Tibial nerve (tissue), 4 donors: ENCODE results near the gene TPRG1L. TPM values are rescaled to one million over a fixed set of nuclear protein-coding genes. Genes with fewer than 3 reads are reported as not detected.

Source experiments
- DNase-seq, 2 donors: peaks; one replicate each; pipeline ENCODE4 v3.0.0-alpha.2; 2019; ENCODE audit warnings: low spot score in 2 of 2
- H3K27ac ChIP-seq, 4 donors: fragments of 200-600 bp; sonication (generic) in 3 of 4; one replicate each; pipeline ENCODE4 v1.5.1; 2017 to 2019; ENCODE audit warnings: mild to moderate bottlenecking in 1 of 4
- H3K27me3 ChIP-seq, 2 donors: fragments of 200-600 bp; sonication (generic) in 1 of 2; one replicate each; pipeline versions ENCODE4 v1.5.1 to v1.6.0; 2017 to 2019
- H3K36me3 ChIP-seq, 3 donors: fragments of 200-600 bp; sonication (generic); one replicate each; pipeline ENCODE4 v1.5.1; 2018 to 2019
- H3K4me1 ChIP-seq, 4 donors: fragments of 200-600 bp; sonication (generic) in 3 of 4; one replicate each; pipeline ENCODE4 v1.5.1; 2017 to 2019
- H3K4me3 ChIP-seq, 4 donors: fragments of 200-600 bp; sonication (generic) in 3 of 4; one replicate each; pipeline ENCODE4 v1.5.1; 2017 to 2019; ENCODE audit warnings: mild to moderate bottlenecking in 1 of 4, moderate library complexity in 1 of 4
- H3K9me3 ChIP-seq, 4 donors: fragments of 200-600 bp; sonication (generic) in 3 of 4; one replicate each; pipeline ENCODE4 v1.5.1; 2017 to 2019
- EP300 ChIP-seq, 2 donors: sonication (generic); formaldehyde crosslinking; IDR thresholded peaks; one replicate each; pipeline ENCODE4 v1.6.1; 2017; ENCODE audit warnings: antibody characterized with exemption in 2 of 2, mild to moderate bottlenecking in 1 of 2
- POLR2A ChIP-seq, 2 donors: fragments of 450-650 bp; IDR thresholded peaks; one replicate each; pipeline ENCODE4 v1.6.1; 2017; ENCODE audit warnings: antibody characterized with exemption in 2 of 2, mild to moderate bottlenecking in 2 of 2, moderate library complexity in 2 of 2
- WGBS, 2 donors: methylation state at CpG; one replicate each; pipeline ENCODE4 v1.1.5; 2018; 5-methylcytosine and 5-hydroxymethylcytosine counted together
- total RNA-seq, 4 donors: library from RNA; depleted of rRNA; stranded (reverse); fragments of >200 nt; gene quantifications; one replicate each; pipeline ENCODE4 v1.1.0, GENCODE V29; 2016
- TF ChIP-seq, protein P1 (sequence below), 5 experiments: fragments of 200-600 bp in 3 of 5; fragments of 450-650 bp in 2 of 5; sonication (generic) in 3 of 5; IDR thresholded peaks; one replicate each; pipeline ENCODE4 v1.5.1; 2016 to 2019; ENCODE audit warnings: antibody characterized with exemption in 5 of 5, mild to moderate bottlenecking in 3 of 5, moderate library complexity in 2 of 5

TPRG1L gene
- total RNA-seq, 4 donors from 2014 or later = 26.7 to 39.8 (median 34.7) TPM

- Histone ChIP-seq H3K4me3 (no peak overlapping the region), H3K27me3 (no peaks in the 10 kb centered on the region), H3K27ac (no peak overlapping the region), H3K4me1 (peaks cover 0 to 31% (median 19%) of the 10 kb centered on the region in 4 donors), H3K9me3 (no peaks in the 10 kb centered on the region), H3K36me3 (no peaks in the 10 kb centered on the region)
- WGBS, 2 donors = 86 to 87% methylated on average over 8 to 10 of the region's 10 CpGs
- no peak for DNase-seq
- no peak for TF ChIP-seq POLR2A (IDR thresholded peaks at IDR 0.05)
- TF ChIP-seq EP300 (IDR thresholded peaks at IDR 0.05) = no peak
- TF ChIP-seq, protein P1, sequence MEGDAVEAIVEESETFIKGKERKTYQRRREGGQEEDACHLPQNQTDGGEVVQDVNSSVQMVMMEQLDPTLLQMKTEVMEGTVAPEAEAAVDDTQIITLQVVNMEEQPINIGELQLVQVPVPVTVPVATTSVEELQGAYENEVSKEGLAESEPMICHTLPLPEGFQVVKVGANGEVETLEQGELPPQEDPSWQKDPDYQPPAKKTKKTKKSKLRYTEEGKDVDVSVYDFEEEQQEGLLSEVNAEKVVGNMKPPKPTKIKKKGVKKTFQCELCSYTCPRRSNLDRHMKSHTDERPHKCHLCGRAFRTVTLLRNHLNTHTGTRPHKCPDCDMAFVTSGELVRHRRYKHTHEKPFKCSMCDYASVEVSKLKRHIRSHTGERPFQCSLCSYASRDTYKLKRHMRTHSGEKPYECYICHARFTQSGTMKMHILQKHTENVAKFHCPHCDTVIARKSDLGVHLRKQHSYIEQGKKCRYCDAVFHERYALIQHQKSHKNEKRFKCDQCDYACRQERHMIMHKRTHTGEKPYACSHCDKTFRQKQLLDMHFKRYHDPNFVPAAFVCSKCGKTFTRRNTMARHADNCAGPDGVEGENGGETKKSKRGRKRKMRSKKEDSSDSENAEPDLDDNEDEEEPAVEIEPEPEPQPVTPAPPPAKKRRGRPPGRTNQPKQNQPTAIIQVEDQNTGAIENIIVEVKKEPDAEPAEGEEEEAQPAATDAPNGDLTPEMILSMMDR (IDR thresholded peaks at IDR 0.05) = no peak
These were observed 24.5 kb upstream of the TPRG1L start for GRCh38 chr1:3600354-3600753.

DNA sequence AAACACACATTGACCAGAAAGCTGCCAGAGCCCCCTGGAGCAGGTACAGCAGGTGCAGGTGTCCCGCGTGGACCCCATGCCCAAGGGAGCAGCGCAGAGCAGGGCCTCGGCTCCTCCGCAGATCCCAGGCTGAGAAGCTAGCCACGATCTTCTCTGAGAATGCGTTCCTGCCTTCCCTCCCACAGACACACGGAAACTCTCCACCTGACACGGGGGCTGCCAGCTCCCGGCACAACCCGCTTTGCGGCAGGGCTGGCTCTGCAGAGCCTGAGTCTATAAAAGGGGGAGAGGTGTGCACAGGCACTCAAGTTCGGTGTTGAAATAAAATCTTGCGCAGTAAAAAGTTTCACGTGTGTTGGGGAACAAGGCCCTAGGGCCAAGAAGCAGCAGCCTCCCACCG is 23.1 kb upstream of the TPRG1L start:
- Histone ChIP-seq H3K36me3 (no peaks in the 10 kb centered on the region), H3K27me3 (no peaks in the 10 kb centered on the region), H3K27ac (no peak overlapping the region), H3K4me1 (peaks cover 0 to 29% (median 19%) of the 10 kb centered on the region in 4 donors), H3K9me3 (no peaks in the 10 kb centered on the region), H3K4me3 (no peak overlapping the region)
- WGBS, 2 donors = 79 to 92% methylated on average over 15 to 16 of the region's 16 CpGs
- DNase-seq = no peak
- no peak for TF ChIP-seq EP300 (IDR thresholded peaks at IDR 0.05)
- no peak for TF ChIP-seq POLR2A (IDR thresholded peaks at IDR 0.05)
- TF ChIP-seq, protein P1 (IDR thresholded peaks at IDR 0.05) = no peak

- 84 to 87% methylated on average over 18 to 20 of the region's 21 CpGs for WGBS, 2 donors
- DNase-seq = no peak
- Histone ChIP-seq H3K9me3 (no peaks in the 10 kb centered on the region), H3K4me3 (no peak overlapping the region), H3K4me1 (peaks cover 0 to 23% (median 16%) of the 10 kb centered on the region in 4 donors), H3K36me3 (no peaks in the 10 kb centered on the region), H3K27me3 (no peaks in the 10 kb centered on the region), H3K27ac (no peak overlapping the region)
- TF ChIP-seq EP300 (IDR thresholded peaks at IDR 0.05) (no peak), POLR2A (IDR thresholded peaks at IDR 0.05) (no peak)
- TF ChIP-seq, protein P1 (IDR thresholded peaks at IDR 0.05) = no peak
These were observed 22.4 kb upstream of the TPRG1L start for GRCh38 chr1:3602375-3602774.

GRCh38 chr1:3603156-3603555 is 21.7 kb upstream of the TPRG1L start:
- Histone ChIP-seq H3K9me3 (no peaks in the 10 kb centered on the region), H3K4me3 (no peak overlapping the region), H3K36me3 (no peaks in the 10 kb centered on the region), H3K4me1 (peaks cover 0 to 15% (median 9%) of the 10 kb centered on the region in 4 donors), H3K27ac (no peak overlapping the region), H3K27me3 (no peaks in the 10 kb centered on the region)
- TF ChIP-seq POLR2A (IDR thresholded peaks at IDR 0.05) = no peak
- TF ChIP-seq, protein P1 (IDR thresholded peaks at IDR 0.05) = no peak
- TF ChIP-seq EP300 (IDR thresholded peaks at IDR 0.05) = no peak
- WGBS, 2 donors = 87 to 94% methylated on average over 10 to 11 of the region's 11 CpGs
- DNase-seq = no peak

DNA sequence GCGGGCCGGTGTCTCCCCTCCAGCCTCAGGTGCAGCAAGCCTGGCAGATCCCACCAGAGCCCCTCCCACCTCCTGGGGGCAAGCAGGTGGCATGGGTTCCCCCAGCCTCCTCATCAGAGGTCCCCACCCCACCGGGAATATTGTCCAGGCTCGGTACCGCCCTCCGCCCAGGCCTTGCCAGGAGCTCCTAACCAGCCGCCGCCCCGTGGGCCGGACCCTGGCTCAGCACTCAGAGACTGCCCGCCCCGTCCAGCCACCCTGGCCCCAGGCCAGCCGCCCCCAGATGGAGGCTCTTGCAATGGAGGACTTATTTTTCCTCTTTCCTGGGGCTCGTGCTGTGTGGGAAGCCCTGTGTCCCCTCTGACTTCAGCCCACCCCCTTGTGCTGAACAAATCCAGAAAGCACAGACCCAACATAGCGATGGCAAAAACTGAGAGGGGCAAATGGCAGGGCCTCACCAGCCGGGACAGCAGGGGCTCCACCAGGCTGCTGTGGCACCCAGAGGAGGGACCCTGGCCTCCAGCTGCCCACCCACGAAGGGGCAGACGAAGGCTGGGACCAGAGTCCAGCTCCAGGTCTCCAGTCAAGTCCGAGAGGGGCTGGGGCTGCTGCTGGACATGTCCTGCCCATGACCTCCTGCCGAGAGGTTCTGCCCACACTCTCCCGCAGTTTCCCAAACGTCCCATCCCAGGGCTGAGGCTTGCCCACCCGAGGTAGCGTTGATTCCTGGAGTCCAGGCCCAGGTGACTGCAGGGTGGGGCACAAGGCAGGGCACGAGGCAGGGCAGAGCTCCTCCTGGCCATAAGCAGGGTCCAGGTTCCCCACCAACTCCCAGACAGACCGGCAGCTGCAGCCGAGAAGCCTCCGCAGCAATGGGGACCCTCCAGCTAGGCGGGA is 21.0 kb upstream of the TPRG1L start:
- Histone ChIP-seq H3K4me1 (peaks cover 0 to 8% (median 2%) of the 10 kb centered on the region in 4 donors), H3K27me3 (no peaks in the 10 kb centered on the region), H3K27ac (no peak overlapping the region), H3K36me3 (no peaks in the 10 kb centered on the region), H3K4me3 (no peak overlapping the region), H3K9me3 (no peaks in the 10 kb centered on the region)
- no peak for DNase-seq
- TF ChIP-seq EP300 (IDR thresholded peaks at IDR 0.05) (no peak), POLR2A (IDR thresholded peaks at IDR 0.05) (no peak)
- TF ChIP-seq, protein P1 (IDR thresholded peaks at IDR 0.05) = no peak
- 57 to 75% methylated on average over 21 to 26 of the region's 29 CpGs for WGBS, 2 donors
